Activated CD4-positive, alpha-beta T cell treated with anti-CD3 and anti-CD28 coated beads, Interleukin-2, Interleukin-4, amounts not matched to agents 100 ng/mL and 50 ng/mL, durations not matched to agents 16 hours and 8 hours (primary cell): Measurements from ENCODE around the gene TMC3.
A peak's percentile ranks its signal among the peaks of the same experiment; 100 is the strongest.

Experiments used
- DNase-seq: peaks from one replicate; pipeline ENCODE4 v3.0.0-alpha.2; 2020; ENCODE audit warnings: low spot score

Gene TMC3

GRCh38 chr15:81322676-81323253 is 51.2 kb downstream of the TMC3 start:
- DNase-seq = no peak

- no peak for DNase-seq
Observed at GRCh38 chr15:81321667-81322066, 52.3 kb downstream of the TMC3 start.

GRCh38 chr15:81317642-81318017 is 56.4 kb downstream of the TMC3 start:
- DNase-seq = no peak

- DNase-seq = no peak
Observed at GRCh38 chr15:81316267-81316666, 57.7 kb downstream of the TMC3 start.

- DNase-seq = no peak
Observed at GRCh38 chr15:81315452-81316175, 58.4 kb downstream of the TMC3 start.

- DNase-seq = no peak
Observed at GRCh38 chr15:81314378-81314777, 59.6 kb downstream of the TMC3 start.

GRCh38 chr15:81313686-81314085 is 60.3 kb downstream of the TMC3 start:
- no peak for DNase-seq

- DNase-seq = no peak
Observed at GRCh38 chr15:81312790-81313543, 61.0 kb downstream of the TMC3 start.

- no peak for DNase-seq
Observed at GRCh38 chr15:81311752-81312464, 62.1 kb downstream of the TMC3 start.

GRCh38 chr15:81310480-81310879 is 63.5 kb downstream of the TMC3 start:
- DNase-seq = no peak

GRCh38 chr15:81309647-81310450 is 64.2 kb downstream of the TMC3 start:
- DNase-seq = no peak

- no peak for DNase-seq
Observed at GRCh38 chr15:81308260-81308659, 65.8 kb downstream of the TMC3 start.

- DNase-seq = no peak
Observed at GRCh38 chr15:81304226-81304625, 69.8 kb downstream of the TMC3 start.

GRCh38 chr15:81303244-81304225 is 70.5 kb downstream of the TMC3 start:
- DNase-seq = no peak

GRCh38 chr15:81302701-81303109 is 71.3 kb downstream of the TMC3 start:
- DNase-seq = no peak

- DNase-seq = peak; percentile 79
Observed at GRCh38 chr15:81301815-81302399, 72.1 kb downstream of the TMC3 start.

GRCh38 chr15:81301385-81301784 is 72.6 kb downstream of the TMC3 start:
- DNase-seq = no peak

GRCh38 chr15:81299630-81300273 is 74.3 kb downstream of the TMC3 start:
- no peak for DNase-seq

- no peak for DNase-seq
Observed at GRCh38 chr15:81299156-81299555, 74.9 kb downstream of the TMC3 start.

GRCh38 chr15:81298611-81299010 is 75.4 kb downstream of the TMC3 start:
- DNase-seq = no peak
